GM19238 (cell line): ENCODE data around the gene TBL1XR1.
A peak's percentile ranks its signal among the peaks of the same experiment; 100 is the strongest.
"Not testable (repeated sequence)": the region's sequence is repeated elsewhere in the genome, so short reads cannot be mapped to it uniquely, and the experiment has no call there.

Source experiments
- DNase-seq: peaks from one replicate; pipeline ENCODE4 v3.0.0; 2011; ENCODE audit warnings: low spot score; ENCODE audit not compliant: insufficient read length

The TBL1XR1 gene

DNA sequence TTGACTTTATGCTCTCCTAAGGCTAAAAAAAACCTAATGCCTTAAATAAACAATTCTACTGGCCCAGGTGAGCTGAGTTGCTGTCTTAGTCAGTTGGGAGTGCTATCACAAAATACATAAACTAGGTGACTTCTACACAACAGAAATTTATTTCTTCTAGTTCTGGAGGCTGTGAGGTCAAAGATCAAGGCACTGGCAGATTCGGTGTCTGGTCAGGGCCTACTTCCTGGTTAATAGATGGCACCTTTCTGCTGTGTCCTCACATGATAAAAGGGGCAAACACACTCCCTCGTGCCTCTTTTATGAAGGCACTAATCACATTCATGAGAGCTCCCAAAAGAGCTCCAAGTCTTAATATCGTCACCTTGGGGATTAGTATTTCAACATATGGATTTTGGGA lies 11.5 kb upstream of the TBL1XR1 start:
- no peak for DNase-seq

DNA sequence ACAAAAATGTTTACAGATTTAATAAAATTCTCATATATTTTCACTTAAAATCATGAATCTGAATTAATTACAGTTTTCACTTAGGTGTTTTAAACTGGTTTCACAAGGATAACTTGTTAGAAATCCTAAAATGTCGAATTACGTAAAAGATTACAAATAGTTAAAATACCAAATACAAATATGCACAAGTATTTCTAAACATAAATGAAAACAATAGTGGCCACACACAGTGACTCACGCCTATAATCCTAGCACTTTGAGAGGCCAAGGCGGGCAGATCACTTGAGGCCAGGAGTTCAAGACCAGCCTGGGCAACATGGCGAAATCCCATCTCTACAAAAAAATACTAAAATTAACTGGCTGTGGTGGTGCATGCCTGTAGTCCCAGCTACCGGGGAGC lies 10.9 kb upstream of the TBL1XR1 start:
- no peak for DNase-seq

GRCh38 chr3:177206936-177207335 lies 9.7 kb upstream of the TBL1XR1 start:
- DNase-seq, result no peak

- DNase-seq, result no peak
Observed at GRCh38 chr3:177203689-177204395, 6.6 kb upstream of the TBL1XR1 start.

DNA sequence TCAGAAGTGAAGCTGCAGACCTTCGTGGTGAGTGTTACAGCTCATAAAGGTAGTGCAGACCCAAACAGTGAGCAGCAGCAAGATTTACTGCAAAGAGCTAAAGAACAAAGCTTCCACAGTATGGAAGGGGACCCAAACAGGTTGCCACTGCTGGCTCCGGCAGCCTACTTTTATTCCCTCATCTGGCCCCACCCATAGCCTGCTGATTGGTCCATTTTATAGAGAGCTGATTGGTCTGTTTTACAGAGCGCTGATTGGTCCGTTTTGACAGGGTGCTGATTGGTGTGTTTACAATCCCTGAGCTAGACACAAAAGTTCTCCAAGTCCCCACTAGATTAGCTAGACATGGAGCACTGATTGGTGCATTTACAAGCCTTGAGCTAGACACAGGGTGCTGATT lies 5.7 kb upstream of the TBL1XR1 start:
- DNase-seq, result not testable (repeated sequence)

- peak; percentile 57 for DNase-seq
Observed at GRCh38 chr3:177201700-177202397, 4.6 kb upstream of the TBL1XR1 start.

GRCh38 chr3:177199206-177199760 lies 2.0 kb upstream of the TBL1XR1 start:
- DNase-seq, result no peak

- DNase-seq, result peak; percentile 72
Observed at GRCh38 chr3:177197727-177198460, 612 bp upstream of the TBL1XR1 start.

- DNase-seq, result peak; percentile 39
Observed at GRCh38 chr3:177196456-177197040, 734 bp downstream of the TBL1XR1 start.

DNA sequence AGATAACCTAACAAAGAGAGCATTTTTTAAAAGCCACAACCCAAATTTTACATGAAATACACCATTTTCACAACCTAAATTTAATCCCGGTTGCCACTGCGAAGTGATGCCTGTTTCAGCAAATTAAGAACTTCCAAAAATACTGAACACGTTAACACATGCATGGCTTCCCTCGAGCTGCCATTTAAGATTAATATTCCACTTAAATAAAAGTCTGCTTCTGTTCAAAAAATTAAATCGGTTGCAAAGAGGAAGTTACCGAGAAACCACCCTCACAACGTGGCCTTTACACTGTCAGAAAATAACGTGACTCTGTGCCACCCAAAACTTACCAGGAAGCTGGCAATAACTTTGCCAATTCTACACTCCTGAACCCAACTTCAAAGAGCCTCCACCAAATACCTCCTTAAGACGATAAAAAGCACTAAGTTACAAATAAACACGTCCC lies 1.2 kb downstream of the TBL1XR1 start:
- no peak for DNase-seq

DNA sequence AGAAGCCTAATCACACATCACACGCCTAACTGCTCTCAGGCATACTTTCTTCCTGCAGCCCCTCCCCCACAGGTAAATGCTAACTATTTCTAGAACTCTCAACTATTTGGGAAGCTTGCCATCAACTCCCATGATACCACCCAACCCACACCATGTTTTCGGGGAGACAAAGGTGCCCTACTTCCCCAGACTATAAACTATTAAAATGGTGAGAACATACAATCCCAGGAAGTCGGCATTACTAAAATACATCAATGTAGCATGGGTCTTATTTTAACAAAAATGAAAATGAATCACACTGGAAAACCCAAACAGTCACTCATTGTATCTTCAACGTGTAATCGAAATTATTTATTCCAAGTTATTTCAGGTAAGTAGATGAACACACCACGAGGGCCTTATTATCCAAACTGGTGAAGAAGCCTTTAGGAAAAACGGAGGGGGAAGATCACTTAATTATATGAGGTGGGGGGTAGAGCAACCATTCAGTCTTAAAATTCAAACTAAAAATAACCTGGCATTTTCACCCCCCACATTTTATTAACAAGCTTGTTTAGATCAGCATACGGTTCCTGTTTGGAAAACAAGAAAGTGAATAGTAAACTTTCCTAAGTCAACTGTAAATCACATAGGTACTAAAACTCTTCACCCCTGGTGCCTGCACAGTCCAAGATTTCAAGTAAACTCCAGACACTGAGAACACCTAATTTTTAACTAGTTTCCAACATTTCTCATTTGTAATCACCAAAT lies 1.9 kb downstream of the TBL1XR1 start:
- DNase-seq, result no peak

DNA sequence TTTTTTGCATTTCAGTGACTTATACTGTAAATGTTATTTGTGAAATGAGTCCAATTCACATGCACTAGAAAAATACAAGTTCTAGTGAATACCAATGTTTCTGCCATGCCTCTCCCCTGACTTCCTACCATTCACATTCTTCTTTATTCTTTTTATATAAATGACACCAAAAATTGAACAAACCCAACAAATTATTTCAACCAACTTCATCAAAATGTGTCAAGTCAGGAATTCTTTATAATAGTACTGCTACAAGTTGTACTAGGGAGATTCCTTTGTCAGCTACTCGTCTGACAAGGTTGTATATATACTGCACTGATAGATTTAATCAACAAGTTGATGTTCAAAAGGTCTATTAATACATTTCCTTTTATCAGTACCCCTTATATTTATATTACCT lies 3.0 kb downstream of the TBL1XR1 start:
- DNase-seq, result no peak

GRCh38 chr3:177193688-177194268 lies 3.5 kb downstream of the TBL1XR1 start:
- no peak for DNase-seq

DNA sequence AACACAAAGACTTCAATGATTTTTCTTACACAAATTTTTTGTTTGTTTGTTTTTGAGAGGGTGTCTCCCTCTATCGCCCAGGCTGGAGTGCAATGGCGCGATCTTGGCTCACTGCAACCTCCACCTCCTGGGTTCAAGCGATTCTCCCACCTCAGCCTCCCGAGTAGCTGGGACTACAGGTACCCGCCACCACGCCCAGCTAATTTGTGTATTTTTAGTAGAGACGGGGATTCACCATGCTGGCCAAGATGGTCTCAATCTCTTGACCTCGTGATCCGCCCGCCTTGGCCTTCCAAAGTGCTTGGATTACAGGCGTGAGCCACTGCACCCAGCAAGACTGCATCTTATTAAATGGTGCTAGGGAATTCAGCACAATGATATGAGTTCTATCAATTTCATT lies 4.0 kb downstream of the TBL1XR1 start:
- not testable (repeated sequence) for DNase-seq

- no peak for DNase-seq
Observed at GRCh38 chr3:177190756-177191681, 6.3 kb downstream of the TBL1XR1 start.

DNA sequence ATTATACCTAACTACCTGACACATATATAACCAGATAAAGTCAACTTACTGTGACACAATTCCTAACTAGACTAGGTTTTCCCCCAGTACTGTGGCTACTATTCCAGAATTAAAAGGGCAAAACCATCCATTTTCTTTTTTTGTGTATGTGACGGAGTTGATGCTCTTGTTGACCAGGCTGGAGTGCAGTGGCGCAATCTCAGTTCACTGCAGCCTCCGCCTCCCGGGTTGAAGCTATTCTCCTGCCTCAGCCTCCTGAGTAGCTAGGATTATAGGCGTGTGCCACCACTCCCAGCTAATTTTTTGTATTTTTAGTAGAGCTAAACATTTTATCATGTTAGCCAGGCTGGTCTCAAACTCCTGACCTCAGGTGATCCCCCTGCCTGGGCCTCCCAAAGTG lies 7.1 kb downstream of the TBL1XR1 start:
- not testable (repeated sequence) for DNase-seq

DNA sequence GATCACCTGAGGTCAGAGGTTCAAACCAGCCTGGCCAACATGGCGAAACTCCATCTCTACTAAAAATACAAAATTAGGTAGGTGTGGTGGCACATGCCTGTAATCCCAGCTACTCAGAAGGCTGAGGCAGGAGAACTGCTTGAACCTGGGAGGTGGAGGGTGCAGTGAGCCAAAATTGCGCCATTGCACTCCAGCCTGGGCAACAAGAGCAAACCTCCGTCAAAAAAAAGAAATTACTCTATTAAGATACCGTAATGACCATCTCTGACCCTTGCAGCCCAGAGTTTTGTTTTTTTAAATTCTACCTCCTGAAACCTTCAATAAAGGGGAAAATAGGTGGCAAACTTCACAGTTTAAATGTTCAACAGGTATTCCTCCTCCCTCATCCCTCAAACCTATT lies 9.0 kb downstream of the TBL1XR1 start:
- not testable (repeated sequence) for DNase-seq

- DNase-seq, result no peak
Observed at GRCh38 chr3:177186306-177186705, 11.0 kb downstream of the TBL1XR1 start.

DNA sequence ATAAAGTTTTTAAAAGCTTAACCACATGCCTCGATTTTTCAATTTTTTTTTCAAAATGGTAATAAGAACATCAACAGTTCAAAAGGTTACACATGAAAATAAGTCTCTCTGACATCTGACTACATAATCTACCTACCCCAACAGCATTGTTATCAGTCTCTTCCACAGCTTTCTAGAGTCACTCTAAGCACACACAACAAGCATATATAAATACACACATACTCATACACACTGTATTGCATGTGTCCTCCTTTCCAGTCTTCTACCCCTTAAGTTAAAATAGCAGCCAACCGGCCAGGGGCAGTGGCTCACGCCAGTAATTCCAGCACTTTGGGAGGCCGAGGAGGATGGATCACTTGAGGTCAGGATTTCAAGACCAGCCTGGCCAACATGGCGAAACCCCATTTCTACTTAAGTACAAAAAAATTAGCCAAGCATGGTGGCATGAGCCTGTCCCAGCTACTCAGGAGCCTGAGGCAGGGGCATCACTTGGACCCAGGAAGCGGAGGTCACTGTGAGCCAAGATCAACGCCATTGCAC lies 12.2 kb downstream of the TBL1XR1 start:
- no peak for DNase-seq
